T47D (cell line): ENCODE results near the gene EEF1AKMT3.
A peak's percentile ranks its signal among the peaks of the same experiment; 100 is the strongest.

ENCODE experiments used
- DNase-seq, 2 experiments: peaks; one replicate each; pipeline versions ENCODE4 v3.0.0 to v3.0.0-alpha.2; 2011 to 2012; ENCODE audit warnings: low read depth in 1 of 2, low spot score in 1 of 2
- JUND ChIP-seq: IDR thresholded peaks from 2 replicates; pipeline ENCODE4 v1.6.1; 2012; ENCODE audit warnings: low read depth
- in situ Hi-C: cut with HindIII; loops from 2 replicates; pipeline ENCODE4 v1.10.0; 2016; ENCODE audit warnings: low sequenced_read_pairs, low pct_unique_long_range_greater_than_20kb

Gene EEF1AKMT3

DNA sequence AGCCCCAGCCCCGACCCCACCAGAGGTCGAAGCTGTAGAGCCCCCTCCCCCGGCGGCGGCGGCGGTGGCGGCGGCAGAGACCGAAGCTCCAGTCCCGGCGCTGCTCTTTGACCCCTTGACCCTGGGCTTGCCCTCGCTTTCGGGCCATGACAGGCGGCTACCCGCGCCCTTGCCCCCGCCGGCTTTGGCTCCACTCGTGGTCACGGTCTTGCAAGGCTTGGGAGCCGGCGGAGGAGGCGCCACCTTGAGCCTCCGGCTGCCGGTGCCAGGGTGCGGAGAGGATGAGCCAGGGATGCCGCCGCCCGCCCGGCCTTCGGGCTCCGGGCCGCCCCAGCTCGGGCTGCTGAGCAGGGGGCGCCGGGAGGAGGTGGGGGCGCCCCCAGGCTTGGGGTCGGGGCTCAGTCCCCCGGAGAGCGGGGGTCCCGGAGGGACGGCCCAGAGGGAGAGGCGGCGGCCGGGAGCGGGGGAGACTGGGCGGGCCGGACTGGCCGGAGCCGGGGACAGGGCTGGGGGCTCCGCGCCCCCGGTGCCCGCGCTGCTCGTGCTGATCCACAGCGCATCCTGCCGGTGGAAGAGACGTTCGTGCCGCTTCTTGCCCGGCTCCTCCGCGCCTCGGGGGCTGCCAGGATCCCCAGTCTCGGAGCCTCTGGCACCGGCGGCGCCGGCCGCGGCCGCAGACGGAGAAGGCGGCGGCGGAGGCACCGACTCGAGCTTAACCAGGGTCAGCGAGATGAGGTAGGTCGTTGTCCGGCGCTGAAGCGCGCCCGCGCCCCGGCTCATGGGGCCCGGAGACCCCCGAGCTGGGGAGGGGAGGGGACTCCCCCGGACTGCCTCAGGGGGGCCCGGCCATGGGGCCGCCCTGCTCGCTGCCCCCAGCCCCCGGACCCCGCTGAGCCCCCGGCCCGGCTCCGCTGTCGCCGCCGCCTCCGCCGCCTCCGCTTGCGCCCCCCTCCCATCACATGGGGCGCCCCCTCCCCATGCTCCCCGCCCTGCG, 34.6 kb upstream of the EEF1AKMT3 start:
- no peak for TF ChIP-seq JUND
- in situ Hi-C loops: no loop called here
- peak in 1 of 2 experiments; percentile 61 for DNase-seq

DNA sequence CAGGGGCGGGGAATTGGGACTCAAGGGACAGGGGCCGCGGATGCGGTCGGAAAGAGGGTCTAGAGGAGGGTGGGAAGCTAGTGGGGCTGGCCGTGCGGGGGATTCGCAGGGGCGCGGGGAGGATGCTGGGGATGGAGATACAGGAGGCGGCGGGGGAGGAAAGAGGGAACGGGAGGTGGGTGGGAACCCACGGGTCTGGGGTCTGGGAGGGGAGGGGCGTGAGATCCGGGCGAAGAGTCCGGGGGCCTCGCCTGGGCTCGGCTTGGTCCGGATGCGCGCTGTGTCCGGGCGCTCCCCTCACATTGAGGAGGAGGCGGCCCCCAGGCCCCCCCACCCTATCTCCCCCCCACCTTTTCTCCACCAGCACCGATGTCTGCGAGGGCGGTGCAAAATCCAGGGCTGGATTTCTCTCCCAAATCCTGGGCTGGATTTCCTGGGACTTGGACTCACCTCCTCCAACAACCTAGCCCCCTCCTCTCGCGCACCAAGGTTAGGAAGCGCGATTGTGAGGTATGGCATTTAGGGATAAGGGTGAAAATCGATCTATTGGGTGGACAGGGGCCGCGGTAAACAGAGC, 33.7 kb upstream of the EEF1AKMT3 start, which contains the start of gene AGAP2:
Gene AGAP2, minus strand, starts transcription at position 82 of the 577 bp plus-strand sequence. CDS start 496 bp downstream, outside the sequence.
- no peak for TF ChIP-seq JUND
- in situ Hi-C loops: no loop called here
- peak in 1 of 2 experiments; percentile 42 for DNase-seq

GRCh38 chr12:57739387-57739786, 33.0 kb upstream of the EEF1AKMT3 start:
- no peak for DNase-seq
- TF ChIP-seq JUND: no peak
- in situ Hi-C loops: no loop called here

- in situ Hi-C loops: no loop called here
- DNase-seq: no peak
- no peak for TF ChIP-seq JUND
These were observed 32.4 kb upstream of the EEF1AKMT3 start for GRCh38 chr12:57739914-57740538.

DNA sequence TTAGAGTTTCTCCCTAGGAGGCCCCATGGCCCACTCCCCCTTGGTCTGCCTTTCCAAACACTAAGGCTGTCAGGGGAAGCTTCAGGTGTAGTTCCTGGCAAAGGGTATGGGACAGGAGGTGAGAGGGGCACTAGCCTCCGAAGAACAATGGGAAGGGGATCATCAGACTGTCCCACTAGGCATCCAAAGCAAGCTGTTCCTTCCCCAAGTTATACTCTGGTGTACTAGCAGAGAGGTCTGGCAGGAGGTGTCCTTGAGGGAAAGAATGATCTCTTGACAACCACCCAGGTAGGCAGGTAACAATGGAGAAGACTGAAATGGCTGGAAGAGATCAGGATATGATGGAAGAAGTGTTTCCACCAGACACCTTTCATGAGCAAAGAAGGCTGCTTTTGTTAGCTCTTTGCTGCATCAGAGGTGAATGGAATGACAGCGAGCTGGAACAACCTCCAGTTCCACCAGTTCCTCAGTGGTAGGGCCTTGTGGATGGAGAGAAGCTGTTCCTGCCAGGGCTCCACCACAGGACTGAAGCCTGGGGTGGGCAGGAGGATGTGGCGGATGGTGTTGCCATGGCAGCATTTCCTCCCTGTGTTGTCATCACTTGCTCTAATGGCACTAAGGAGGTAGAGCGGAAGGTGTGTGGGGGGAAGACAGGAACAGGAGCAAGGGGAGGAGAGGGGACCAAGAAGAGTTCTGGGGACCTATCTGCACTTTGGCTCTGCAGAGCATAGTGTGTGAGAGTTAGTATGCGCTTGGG, 31.6 kb upstream of the EEF1AKMT3 start:
- in situ Hi-C loops: no loop called here
- no peak for DNase-seq
- TF ChIP-seq JUND: no peak

DNA sequence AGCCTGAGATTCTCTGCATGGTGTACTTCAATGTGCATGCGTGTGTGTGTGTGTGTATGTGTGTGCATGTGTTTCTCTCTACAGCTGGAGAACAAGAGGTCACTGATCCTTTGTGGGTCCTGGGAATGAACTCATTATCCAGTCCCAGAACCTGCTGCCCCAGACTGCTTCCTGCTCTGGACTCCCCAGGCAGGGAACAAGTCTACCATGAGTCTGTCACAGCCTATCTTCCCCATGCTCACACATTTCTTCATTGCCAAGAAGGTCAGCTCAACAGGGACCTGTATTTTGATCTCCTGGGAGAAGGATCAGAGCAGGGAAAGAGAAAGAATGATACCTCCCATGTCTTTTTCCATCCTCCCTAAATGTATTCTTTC, 31.0 kb upstream of the EEF1AKMT3 start:
- DNase-seq: no peak
- TF ChIP-seq JUND: no peak
- in situ Hi-C loops: no loop called here

GRCh38 chr12:57741844-57742738, 30.3 kb upstream of the EEF1AKMT3 start:
- TF ChIP-seq JUND: no peak
- in situ Hi-C loops: no loop called here
- peak in 1 of 2 experiments; percentile 60 for DNase-seq

- no peak for DNase-seq
- TF ChIP-seq JUND: no peak
- in situ Hi-C loops: no loop called here
These were observed 28.6 kb upstream of the EEF1AKMT3 start for GRCh38 chr12:57743769-57744168.

DNA sequence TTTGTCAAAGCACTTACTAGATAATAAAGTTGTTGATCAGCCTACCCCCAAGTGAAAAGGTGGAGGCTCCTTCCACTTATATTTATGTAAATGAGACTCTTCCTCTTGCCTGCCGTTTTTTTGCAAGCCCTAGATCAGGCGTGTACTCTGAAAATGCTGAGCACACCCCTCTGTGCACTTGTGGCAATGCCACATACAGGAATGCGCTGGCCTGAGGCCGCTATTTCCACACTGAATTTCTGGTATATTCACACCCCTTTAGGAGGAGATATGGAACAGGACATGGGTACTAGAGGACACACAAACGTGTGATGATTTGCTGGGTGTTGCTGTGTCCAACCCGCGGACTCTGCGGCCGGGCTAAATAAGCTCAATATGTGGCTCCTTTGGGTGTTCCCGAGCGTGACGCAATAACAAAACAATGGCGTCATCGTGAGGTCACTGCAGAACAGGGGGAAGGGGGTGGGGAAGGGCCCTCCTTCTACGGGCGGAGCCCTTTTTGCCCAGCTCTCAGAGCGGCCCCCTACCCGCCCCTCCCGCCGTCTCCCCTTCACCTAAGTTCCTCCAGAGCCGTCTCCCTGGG, 28.1 kb upstream of the EEF1AKMT3 start:
- DNase-seq: no peak
- TF ChIP-seq JUND: no peak
- in situ Hi-C loops: no loop called here

DNA sequence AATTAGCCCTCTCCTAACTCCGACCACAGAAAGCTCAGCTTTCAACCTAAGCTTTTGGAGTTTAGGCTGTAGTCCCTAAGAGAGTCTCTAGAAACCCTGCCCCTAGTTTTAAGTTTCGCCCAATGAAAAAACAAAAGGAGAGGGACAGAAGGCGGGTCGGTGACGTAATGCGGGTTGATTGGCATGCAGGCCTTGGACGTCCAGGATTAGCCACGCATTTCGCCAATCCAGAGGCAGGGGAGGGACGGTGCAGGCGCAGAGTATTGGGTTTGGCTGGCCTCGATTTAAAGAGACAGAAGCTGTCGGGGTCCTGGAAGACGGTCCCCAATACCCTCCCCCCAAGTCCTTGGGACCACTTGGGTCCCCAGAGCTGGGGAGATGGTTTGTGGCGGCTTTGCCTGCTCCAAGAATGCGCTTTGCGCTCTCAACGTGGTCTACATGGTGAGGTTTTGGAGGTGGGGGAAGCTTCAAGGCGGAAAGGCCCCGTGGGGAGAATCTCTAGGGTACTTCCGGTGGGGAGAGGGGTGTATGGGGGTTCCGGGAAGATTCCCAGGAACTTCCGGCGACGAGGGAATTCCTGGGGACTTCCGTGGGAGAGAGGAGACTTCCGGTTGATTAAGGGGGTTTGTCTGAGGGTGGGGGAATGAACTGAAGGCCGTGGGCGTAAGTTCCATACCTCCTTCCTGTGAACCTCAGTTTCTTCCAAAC, 27.5 kb upstream of the EEF1AKMT3 start, which contains the start of gene TSPAN31:
Gene TSPAN31, plus strand, starts transcription at position 263 of the 708 bp plus-strand sequence. Its CDS starts 116 bp downstream, at position 379.
- no peak for TF ChIP-seq JUND
- in situ Hi-C loops: no loop called here
- DNase-seq: peak; percentile 95 to 100
